IMR-90 (cell line): ENCODE measurements around the gene PDXK. TPM values are rescaled to one million over a fixed set of nuclear protein-coding genes. Genes with fewer than 3 reads are reported as not detected.

Experiments
- ATAC-seq: fragments of 200-7000 bp; cut with Tn5 transposase; 2 replicates; pipeline ENCODE4 v1.9.1; 2020; ENCODE audit warnings: low read depth, mild to moderate bottlenecking, moderate library complexity
- BruUV-seq: library from RNA; stranded (reverse); fragments of 400-500 nt; replicated peaks from 2 replicates; lab custom pipeline; 2021; lab: Mats Ljungman, UMichigan
- CTCF ChIA-PET: fragments of 300-600 bp; formaldehyde crosslinking; extraction: SDS; loops from one replicate; lab custom pipeline; 2021; ENCODE audit warnings: antibody characterized with exemption; lab: Yijun Ruan, JAX
- POLR2A ChIA-PET: fragments of 300-600 bp; sonication (Branson Sonifier 250); formaldehyde crosslinking; loops from one replicate; lab custom pipeline; 2022; ENCODE audit warnings: antibody characterized with exemption; ENCODE audit not compliant: unreplicated experiment; lab: Charles Lee
- DNase-seq: peaks from one replicate; pipeline ENCODE4 v3.0.0; 2013
- H2AFZ ChIP-seq: replicated peaks from 2 replicates; pipeline ENCODE3; 2013; ENCODE audit warnings: low read length, mild to moderate bottlenecking; ENCODE audit not compliant: poor library complexity
- H2AK5ac ChIP-seq: 2 replicates; pipeline ENCODE4 v1.6.1; 2013; ENCODE audit warnings: low read depth, low read length, inconsistent platforms
- H2AK9ac ChIP-seq: replicated peaks from 2 replicates; pipeline ENCODE3; 2013; ENCODE audit warnings: mild to moderate bottlenecking, low read depth, low read length, moderate library complexity; ENCODE audit not compliant: poor library complexity
- H2BK120ac ChIP-seq: 2 replicates; pipeline ENCODE4 v1.6.1; 2013; ENCODE audit warnings: low read depth, low read length, inconsistent platforms
- H2BK15ac ChIP-seq: 3 replicates; pipeline ENCODE4 v1.6.1; 2013; ENCODE audit warnings: low read depth, low read length, inconsistent platforms
- H2BK20ac ChIP-seq: 2 replicates; pipeline ENCODE4 v1.6.1; 2013; ENCODE audit warnings: low read depth, mild to moderate bottlenecking, inconsistent platforms, low read length, moderate library complexity
- H2BK5ac ChIP-seq: 2 replicates; pipeline ENCODE4 v1.6.1; 2013; ENCODE audit warnings: mild to moderate bottlenecking, low read depth, low read length, inconsistent platforms; ENCODE audit not compliant: poor library complexity, severe bottlenecking
- H3K14ac ChIP-seq: replicated peaks from 2 replicates; pipeline ENCODE4 v1.6.1; 2013; ENCODE audit warnings: low read depth, low read length, inconsistent platforms
- H3K18ac ChIP-seq: 2 replicates; pipeline ENCODE4 v1.6.1; 2013; ENCODE audit warnings: low read depth, low read length, control low read depth
- H3K23ac ChIP-seq: 2 replicates; pipeline ENCODE4 v1.6.1; 2013; ENCODE audit warnings: low read depth, low read length, inconsistent platforms
- H3K27ac ChIP-seq: 2 replicates; pipeline ENCODE4 v1.5.1; 2013; ENCODE audit warnings: mild to moderate bottlenecking, control low read depth, low read length; ENCODE audit not compliant: insufficient read depth
- H3K27me3 ChIP-seq: 2 replicates; pipeline ENCODE4 v1.6.1; 2013; ENCODE audit warnings: low read length; ENCODE audit not compliant: control insufficient read depth, insufficient read depth
- H3K36me3 ChIP-seq: 2 replicates; pipeline ENCODE4 v1.6.1; 2013; ENCODE audit warnings: low read length, mixed read lengths; ENCODE audit not compliant: control insufficient read depth, insufficient read depth
- H3K4ac ChIP-seq: 2 replicates; pipeline ENCODE4 v1.6.1; 2013; ENCODE audit warnings: low read depth, low read length, inconsistent platforms
- H3K4me1 ChIP-seq: 2 replicates; pipeline ENCODE4 v1.6.1; 2013; ENCODE audit warnings: low read length, mixed read lengths; ENCODE audit not compliant: control insufficient read depth, insufficient read depth
- H3K4me2 ChIP-seq: 2 replicates; pipeline ENCODE4 v1.6.1; 2013; ENCODE audit warnings: low read depth, mild to moderate bottlenecking, control low read depth, low read length, moderate library complexity
- H3K4me3 ChIP-seq: 2 replicates; pipeline ENCODE4 v1.5.1; 2013; ENCODE audit warnings: low read depth, mild to moderate bottlenecking, control low read depth, low read length, moderate library complexity; ENCODE audit not compliant: insufficient read depth
- H3K56ac ChIP-seq: 2 replicates; pipeline ENCODE4 v1.6.1; 2013; ENCODE audit warnings: low read length, inconsistent platforms; ENCODE audit not compliant: insufficient read depth; ENCODE audit errors: extremely low read depth
- H3K79me1 ChIP-seq, 2 experiments: 2 replicates each; pipeline ENCODE4 v1.6.1; 2013; ENCODE audit warnings: low read length in 2 of 2, inconsistent platforms in 1 of 2, low read depth in 1 of 2
- H3K9ac ChIP-seq: 2 replicates; pipeline ENCODE4 v1.6.1; 2013; ENCODE audit warnings: low read depth, low read length, control low read depth
- H3K9me1 ChIP-seq: 2 replicates; pipeline ENCODE4 v1.6.1; 2013; ENCODE audit warnings: low read length, inconsistent platforms; ENCODE audit not compliant: insufficient read depth
- H3K9me3 ChIP-seq: 2 replicates; pipeline ENCODE4 v1.6.1; 2013; ENCODE audit warnings: low read length; ENCODE audit not compliant: control insufficient read depth, insufficient read depth
- H4K20me1 ChIP-seq: 2 replicates; pipeline ENCODE4 v1.6.1; 2013; ENCODE audit warnings: low read length, inconsistent platforms; ENCODE audit not compliant: insufficient read depth
- H4K5ac ChIP-seq: 2 replicates; pipeline ENCODE4 v1.6.1; 2013; ENCODE audit warnings: mild to moderate bottlenecking, low read depth, low read length, control low read depth
- H4K8ac ChIP-seq, 2 experiments: 2 replicates each; pipeline ENCODE4 v1.6.1; 2013; ENCODE audit warnings: low read depth in 2 of 2, low read length in 2 of 2, control low read depth in 1 of 2, inconsistent platforms in 1 of 2
- H4K91ac ChIP-seq: 2 replicates; pipeline ENCODE4 v1.6.1; 2013; ENCODE audit warnings: low read depth, low read length, inconsistent platforms; ENCODE audit not compliant: insufficient read depth
- CEBPB ChIP-seq: IDR thresholded peaks from 2 replicates; pipeline ENCODE4 v1.6.1; 2012; ENCODE audit warnings: low read depth, low read length, improper control_type of control experiment
- CHD1 ChIP-seq: IDR thresholded peaks from 2 replicates; pipeline ENCODE4 v1.6.1; 2012; ENCODE audit warnings: low read depth, low read length, improper control_type of control experiment
- CTCF ChIP-seq: conservative IDR thresholded peaks from 2 replicates; pipeline ENCODE4 v1.5.1; 2012; ENCODE audit warnings: mild to moderate bottlenecking, low read depth, low read length, improper control_type of control experiment
- MAZ ChIP-seq: IDR thresholded peaks from 2 replicates; pipeline ENCODE4 v1.6.1; 2012; ENCODE audit warnings: low read depth, mild to moderate bottlenecking, low read length, improper control_type of control experiment, moderate library complexity, borderline replicate concordance
- NFE2L2 ChIP-seq: fragments of 150-350 bp; IDR thresholded peaks from 2 replicates; pipeline ENCODE4 v1.6.1; 2016; ENCODE audit warnings: low read depth, mild to moderate bottlenecking, low read length
- WGBS, 2 experiments: methylation state at CpG; one replicate each; pipeline versions ENCODE4 v1.1.5 to v1.1.7; 2013; ENCODE audit warnings: missing lambda C conversion rate in 2 of 2; ENCODE audit not compliant: insufficient read length in 1 of 2; ENCODE audit errors: extremely low coverage in 2 of 2; 5-methylcytosine and 5-hydroxymethylcytosine counted together
- dilution Hi-C: fragments of 300-500 bp; cut with HindIII; formaldehyde crosslinking; loops from one replicate; pipeline ENCODE4 v1.14.3; 2018; ENCODE audit warnings: low sequenced_read_pairs; ENCODE audit not compliant: unreplicated experiment
- in situ Hi-C: fragments of 300-500 bp; cut with MboI; formaldehyde crosslinking; loops from 3 replicates; pipeline ENCODE4 v1.14.3; 2019; ENCODE audit warnings: low sequenced_read_pairs, inconsistent platforms, mixed read lengths
- intact Hi-C: fragments of 100-400 bp; cut with micrococcal nuclease; formaldehyde crosslinking; loops from 2 replicates; pipeline ENCODE4 v1.10.0; 2022
- polyA plus RNA-seq, 3 experiments: library from polyadenylated mRNA; depleted of rRNA; stranded (reverse); fragments of >200 nt; gene quantifications; 2 replicates each; pipeline ENCODE4 v1.2.3, GENCODE V29; 2012; ENCODE audit warnings: low replicate concordance in 1 of 3
- total RNA-seq: library from RNA; depleted of rRNA; stranded (reverse); fragments of >200 nt; gene quantifications from 2 replicates; pipeline ENCODE4 v1.2.3, GENCODE V29; 2012
- TF ChIP-seq, protein P1 (sequence below): fragments of 150-350 bp; IDR thresholded peaks from 2 replicates; pipeline ENCODE4 v1.6.1; 2017; ENCODE audit warnings: mild to moderate bottlenecking, antibody characterized with exemption, low read length, low read depth

Gene PDXK
- total and polyA plus RNA-seq, 2 of the 4 experiments (the other 2 are of a cell fraction): 155 to 312 TPM

DNA sequence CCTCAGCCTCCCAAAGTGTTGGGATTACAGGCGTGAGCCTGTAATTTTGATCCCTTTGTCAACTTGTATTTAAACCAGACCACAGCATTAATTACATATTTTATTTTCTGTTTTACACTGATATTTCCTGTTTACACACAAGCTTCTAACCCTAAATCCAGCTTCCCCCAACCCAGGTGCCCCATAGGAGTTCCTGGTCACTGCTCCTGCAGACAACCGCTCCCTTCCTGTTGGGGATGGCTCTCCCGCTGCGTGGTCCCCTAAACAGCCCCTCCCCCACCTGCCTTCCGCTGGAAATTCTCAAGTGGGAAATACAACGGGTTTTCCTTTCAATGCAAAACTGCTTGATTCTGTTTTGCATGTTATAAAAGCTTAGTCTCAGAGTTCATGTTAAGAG is 53.5 kb downstream of the PDXK start:
- in situ Hi-C loops (no loop called here), intact Hi-C loops (no loop called here), dilution Hi-C loops (no loop called here)
- H4K8ac ChIP-seq: no peak overlapping the region
- H3K4me1 ChIP-seq: peaks cover 13% of the 10 kb centered on the region
- peaks cover 9% of the 10 kb centered on the region for H3K9me1 ChIP-seq
- no peak overlapping the region for H3K27ac ChIP-seq
- no peak overlapping the region for H3K14ac ChIP-seq
- no CpG with 5 or more reads among the region's 6 CpGs for WGBS, 2 experiments
- H2BK5ac ChIP-seq: no peak overlapping the region
- H2AK9ac ChIP-seq: no peak overlapping the region
- ChIA-PET POLR2A (no interaction called here), CTCF (no interaction called here)
- no peaks in the 10 kb centered on the region for H3K27me3 ChIP-seq
- H3K18ac ChIP-seq: no peak overlapping the region
- H2BK20ac ChIP-seq: no peak overlapping the region
- H4K91ac ChIP-seq: no peak overlapping the region
- H2BK120ac ChIP-seq: no peak overlapping the region
- no peak overlapping the region for H3K56ac ChIP-seq
- H3K4ac ChIP-seq: no peak overlapping the region
- H3K36me3 ChIP-seq: peaks cover 16% of the 10 kb centered on the region
- H3K9me3 ChIP-seq: no peaks in the 10 kb centered on the region
- DNase-seq (no peak), ATAC-seq (no peak)
- H2AFZ ChIP-seq: no peak overlapping the region
- H3K9ac ChIP-seq: no peak overlapping the region
- no peak overlapping the region for H3K4me3 ChIP-seq
- TF ChIP-seq CTCF (no peak), CEBPB (no peak), CHD1 (no peak), NFE2L2 (no peak), MAZ (no peak)
- TF ChIP-seq, protein P1, sequence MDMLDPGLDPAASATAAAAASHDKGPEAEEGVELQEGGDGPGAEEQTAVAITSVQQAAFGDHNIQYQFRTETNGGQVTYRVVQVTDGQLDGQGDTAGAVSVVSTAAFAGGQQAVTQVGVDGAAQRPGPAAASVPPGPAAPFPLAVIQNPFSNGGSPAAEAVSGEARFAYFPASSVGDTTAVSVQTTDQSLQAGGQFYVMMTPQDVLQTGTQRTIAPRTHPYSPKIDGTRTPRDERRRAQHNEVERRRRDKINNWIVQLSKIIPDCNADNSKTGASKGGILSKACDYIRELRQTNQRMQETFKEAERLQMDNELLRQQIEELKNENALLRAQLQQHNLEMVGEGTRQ: no peak
- no peak overlapping the region for H2AK5ac ChIP-seq
- no peak overlapping the region for H2BK15ac ChIP-seq
- no peak overlapping the region for H3K23ac ChIP-seq
- no peak overlapping the region for H4K5ac ChIP-seq
- H3K79me1 ChIP-seq: peaks cover 0 to 27% of the 10 kb centered on the region in 2 experiments; a peak in 3 of 4 replicates
- BruUV-seq: no TSS peak
- no peak overlapping the region for H3K4me2 ChIP-seq
- peaks cover 15% of the 10 kb centered on the region; the same call in 1 of the 2 replicates for H4K20me1 ChIP-seq
